Activated CD8-positive, alpha-beta T cell treated with anti-CD3 and anti-CD28 coated beads for 36 hours (primary cell): Measurements from ENCODE around the gene CDC42BPB. TPM values are rescaled to one million over a fixed set of nuclear protein-coding genes. Genes with fewer than 3 reads are reported as not detected.

ENCODE experiments used
- ATAC-seq: fragments of 200-7000 bp; cut with Tn5 transposase; one replicate; pipeline ENCODE4 v1.10.0; 2021; ENCODE audit warnings: mild to moderate bottlenecking, moderate library complexity
- CTCF ChIA-PET: fragments of 350-600 bp; sonication (Branson Sonifier 250); formaldehyde crosslinking; loops from one replicate; lab custom pipeline; 2021; ENCODE audit warnings: antibody characterized with exemption; lab: Charles Lee
- POLR2A ChIA-PET: fragments of 350-600 bp; sonication (Branson Sonifier 250); formaldehyde crosslinking; loops from one replicate; lab custom pipeline; 2021; ENCODE audit warnings: antibody characterized with exemption; lab: Charles Lee
- DNase-seq: peaks from one replicate; pipeline ENCODE4 v3.0.0-alpha.2; 2020
- H3K27ac Mint-ChIP-seq: one replicate; pipeline ENCODE4 v1.8.0; 2021; ENCODE audit warnings: mild to moderate bottlenecking, mixed read lengths
- H3K27me3 Mint-ChIP-seq: one replicate; pipeline ENCODE4 v1.8.0; 2021; ENCODE audit warnings: mixed read lengths
- H3K36me3 Mint-ChIP-seq: one replicate; pipeline ENCODE4 v1.8.0; 2021; ENCODE audit warnings: low read depth, mixed read lengths
- H3K4me1 Mint-ChIP-seq: one replicate; pipeline ENCODE4 v1.8.0; 2021; ENCODE audit warnings: low read depth, mixed read lengths
- H3K4me3 Mint-ChIP-seq: one replicate; pipeline ENCODE4 v1.8.0; 2021; ENCODE audit warnings: mild to moderate bottlenecking, moderate library complexity, mixed read lengths
- H3K9me3 Mint-ChIP-seq: one replicate; pipeline ENCODE4 v1.8.0; 2021; ENCODE audit warnings: mixed read lengths
- intact Hi-C: fragments of 100-400 bp; cut with micrococcal nuclease; formaldehyde crosslinking; loops from one replicate; pipeline ENCODE4 v1.10.0; 2022
- total RNA-seq, 2 experiments: library from RNA; stranded (reverse); gene quantifications; one replicate each; pipeline ENCODE4 v1.2.3, GENCODE V29; 2021
- TF ChIP-seq, protein P1 (sequence below): fragments of 200-600 bp; IDR thresholded peaks from one replicate; pipeline ENCODE4 v1.8.0; 2022; ENCODE audit warnings: antibody characterized with exemption, mild to moderate bottlenecking

The CDC42BPB gene
- total RNA-seq, 2 experiments from 2014 or later = 0.72 to 0.96 TPM

DNA sequence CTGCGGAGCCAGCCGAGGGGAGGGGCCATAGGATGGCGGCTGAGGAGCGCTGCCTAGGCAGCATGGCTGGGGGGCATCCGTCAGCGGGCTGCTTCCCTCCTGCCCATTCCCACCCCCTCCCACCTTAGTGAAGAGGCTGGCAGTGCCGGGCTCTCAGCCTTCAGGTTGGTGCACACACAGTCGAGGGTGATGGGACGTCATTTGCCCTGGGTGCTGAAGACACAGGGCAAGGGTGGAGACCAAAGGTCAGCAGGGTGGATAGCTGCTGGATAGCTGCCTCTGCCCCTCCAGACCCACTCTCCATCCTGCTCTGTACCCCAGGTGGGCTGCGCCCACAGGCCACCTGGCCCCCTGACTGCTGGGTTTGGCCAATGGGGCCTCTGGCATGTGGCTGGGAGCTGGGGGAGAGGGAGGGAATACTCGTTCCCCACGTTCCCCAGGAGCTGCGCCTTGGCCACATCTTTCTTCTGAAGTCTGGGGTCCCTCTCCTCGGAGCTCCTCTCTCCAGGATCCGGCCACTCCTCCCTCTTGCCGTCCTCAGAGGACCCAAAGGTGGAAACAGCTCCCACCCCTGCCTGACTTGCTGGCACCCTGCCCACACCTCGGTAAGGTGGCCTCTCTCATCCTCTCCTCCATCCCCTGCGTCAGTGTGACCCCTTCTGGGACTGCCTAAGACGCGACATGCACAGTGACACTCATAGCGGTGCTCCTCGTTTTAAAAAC is 11.2 kb upstream of the CDC42BPB start:
- ChIA-PET POLR2A (no interaction called here), CTCF (interaction anchor here (1.0 to 2.4 kb wide), 2 partner anchors 36 to 224 kb away, joined by 3 to 6 read pairs; no protein-coding TSS in a partner anchor)
- Mint-ChIP-seq H3K36me3 (no peaks in the 10 kb centered on the region), H3K9me3 (no peaks in the 10 kb centered on the region), H3K27me3 (peaks cover 4% of the 10 kb centered on the region), H3K4me3 (no peak overlapping the region), H3K27ac (no peak overlapping the region), H3K4me1 (no peaks in the 10 kb centered on the region)
- ATAC-seq (no peak), DNase-seq (no peak)
- intact Hi-C loops = no loop called here
- TF ChIP-seq, protein P1, sequence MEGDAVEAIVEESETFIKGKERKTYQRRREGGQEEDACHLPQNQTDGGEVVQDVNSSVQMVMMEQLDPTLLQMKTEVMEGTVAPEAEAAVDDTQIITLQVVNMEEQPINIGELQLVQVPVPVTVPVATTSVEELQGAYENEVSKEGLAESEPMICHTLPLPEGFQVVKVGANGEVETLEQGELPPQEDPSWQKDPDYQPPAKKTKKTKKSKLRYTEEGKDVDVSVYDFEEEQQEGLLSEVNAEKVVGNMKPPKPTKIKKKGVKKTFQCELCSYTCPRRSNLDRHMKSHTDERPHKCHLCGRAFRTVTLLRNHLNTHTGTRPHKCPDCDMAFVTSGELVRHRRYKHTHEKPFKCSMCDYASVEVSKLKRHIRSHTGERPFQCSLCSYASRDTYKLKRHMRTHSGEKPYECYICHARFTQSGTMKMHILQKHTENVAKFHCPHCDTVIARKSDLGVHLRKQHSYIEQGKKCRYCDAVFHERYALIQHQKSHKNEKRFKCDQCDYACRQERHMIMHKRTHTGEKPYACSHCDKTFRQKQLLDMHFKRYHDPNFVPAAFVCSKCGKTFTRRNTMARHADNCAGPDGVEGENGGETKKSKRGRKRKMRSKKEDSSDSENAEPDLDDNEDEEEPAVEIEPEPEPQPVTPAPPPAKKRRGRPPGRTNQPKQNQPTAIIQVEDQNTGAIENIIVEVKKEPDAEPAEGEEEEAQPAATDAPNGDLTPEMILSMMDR = no peak

DNA sequence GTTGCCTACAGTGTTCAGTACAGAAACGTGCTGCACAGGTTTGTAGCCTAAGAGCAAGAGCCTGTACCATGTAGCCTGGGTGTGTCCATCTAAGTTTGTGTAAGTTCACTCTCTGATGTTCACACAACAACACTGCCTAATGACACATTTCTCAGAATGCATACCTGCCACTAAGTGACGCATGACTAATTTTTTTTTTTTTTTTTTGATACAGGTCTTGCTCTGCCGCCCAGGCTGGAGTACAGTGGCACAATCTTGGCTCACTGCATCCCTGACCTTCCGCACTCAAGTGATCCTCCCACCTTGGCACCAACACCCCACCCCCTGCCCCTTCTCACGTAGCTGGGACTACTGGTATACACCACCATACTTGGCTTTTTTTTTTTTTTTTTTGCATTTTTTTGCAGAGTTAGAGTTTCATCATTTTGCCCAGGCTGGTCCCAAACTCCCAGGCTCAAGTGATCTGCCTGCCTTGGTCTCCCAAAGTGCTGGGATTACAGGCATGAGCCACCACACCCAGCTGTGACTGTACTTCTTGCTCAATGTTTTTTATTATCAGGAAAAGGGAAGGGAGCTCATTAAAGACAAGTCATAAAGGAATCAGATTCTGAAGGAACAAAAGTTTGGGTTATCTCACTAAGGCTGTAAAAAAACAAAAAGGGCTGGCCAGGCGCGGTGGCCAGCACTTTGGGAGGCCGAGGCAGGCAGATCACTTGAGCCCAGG is 10.0 kb upstream of the CDC42BPB start:
- Mint-ChIP-seq H3K4me1 (no peaks in the 10 kb centered on the region), H3K36me3 (no peaks in the 10 kb centered on the region), H3K27ac (no peak overlapping the region), H3K9me3 (no peaks in the 10 kb centered on the region), H3K4me3 (no peak overlapping the region), H3K27me3 (peaks cover 4% of the 10 kb centered on the region)
- DNase-seq = no peak
- CTCF ChIA-PET = no interaction called here
- ATAC-seq = no peak
- POLR2A ChIA-PET = interaction anchor here (0.6 kb wide), 1 partner anchor 114 kb away, joined by 3 read pairs; no protein-coding TSS in a partner anchor
- intact Hi-C loops = no loop called here
- TF ChIP-seq, protein P1 = no peak

DNA sequence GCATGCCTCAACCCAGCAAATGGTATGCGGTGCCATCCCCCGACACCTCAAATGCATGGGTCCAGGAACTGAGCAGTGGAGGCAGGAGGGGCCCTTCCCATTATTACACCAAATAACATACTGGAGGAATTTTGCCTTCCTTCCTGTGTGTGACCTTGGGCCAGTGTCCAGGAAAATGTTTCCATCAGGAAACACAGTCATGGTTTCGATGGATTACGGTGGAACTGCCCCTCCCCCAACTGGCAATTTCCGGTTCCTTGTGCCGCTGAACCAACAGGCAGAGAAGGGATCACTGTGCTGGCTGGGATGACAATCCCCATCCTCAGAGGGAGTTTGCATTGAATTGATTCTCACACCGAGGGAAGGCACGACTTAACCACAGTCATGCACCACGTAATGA is 9.1 kb upstream of the CDC42BPB start:
- CTCF ChIA-PET = interaction anchor here (1.2 kb wide), 1 partner anchor 38 kb away, joined by 3 read pairs; no protein-coding TSS in a partner anchor
- ATAC-seq = no peak
- TF ChIP-seq, protein P1 = no peak

DNA sequence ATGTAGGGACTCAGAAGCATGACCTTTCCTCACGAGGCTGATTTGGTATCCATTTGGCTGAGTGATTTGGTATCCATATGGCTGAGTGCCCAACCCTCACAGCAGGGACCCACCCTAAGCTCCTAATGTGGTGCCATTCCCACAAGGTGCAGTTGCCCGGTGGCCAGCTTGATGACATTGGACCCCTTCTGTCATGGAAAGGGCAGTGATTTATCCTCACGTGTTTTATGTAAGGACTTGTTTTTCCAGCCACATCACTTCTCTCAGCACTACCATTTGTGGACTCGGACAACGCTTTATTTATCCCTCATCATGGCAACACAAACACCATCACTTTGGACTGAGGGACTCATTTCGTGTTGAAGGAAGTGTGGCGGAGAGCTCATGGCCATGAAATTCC is 8.5 kb upstream of the CDC42BPB start:
- TF ChIP-seq, protein P1 = no peak
- H3K4me3 Mint-ChIP-seq = no peak overlapping the region

More for the DNA sequence above, 9.1 kb upstream of the CDC42BPB start:
- Mint-ChIP-seq H3K27me3 (peaks cover 4% of the 10 kb centered on the region), H3K4me1 (no peaks in the 10 kb centered on the region), H3K36me3 (no peaks in the 10 kb centered on the region), H3K4me3 (no peak overlapping the region), H3K27ac (no peak overlapping the region), H3K9me3 (no peaks in the 10 kb centered on the region)
- intact Hi-C loops = no loop called here
- POLR2A ChIA-PET = no interaction called here
- DNase-seq = no peak

More for the DNA sequence above, 8.5 kb upstream of the CDC42BPB start:
- ChIA-PET CTCF (interaction anchor here (1.1 to 1.2 kb wide), 2 partner anchors 39 to 371 kb away, joined by 3 to 4 read pairs; no protein-coding TSS in a partner anchor), POLR2A (no interaction called here)
- Mint-ChIP-seq H3K27me3 (peaks cover 4% of the 10 kb centered on the region), H3K36me3 (no peaks in the 10 kb centered on the region), H3K4me1 (no peaks in the 10 kb centered on the region), H3K27ac (no peak overlapping the region), H3K9me3 (no peaks in the 10 kb centered on the region)
- DNase-seq = no peak
- no peak for ATAC-seq
- intact Hi-C loops = no loop called here
